Daoy (cell line): ENCODE results near the gene AGTR2. TPM values are rescaled to one million over a fixed set of nuclear protein-coding genes. Genes with fewer than 3 reads are reported as not detected.
"Not testable (repeated sequence)": the region's sequence is repeated elsewhere in the genome, so short reads cannot be mapped to it uniquely, and the experiment has no call there.

Experiments
- DNase-seq: peaks from one replicate; pipeline ENCODE4 v3.0.0-alpha.2; 2015; ENCODE audit warnings: low read depth
- total RNA-seq: library from RNA; depleted of rRNA; stranded (reverse); fragments of >200 nt; shearing (Covaris generic); gene quantifications from 2 replicates; pipeline ENCODE4 v1.2.3, GENCODE V29; 2014; rRNA removed

Gene AGTR2, protein sequence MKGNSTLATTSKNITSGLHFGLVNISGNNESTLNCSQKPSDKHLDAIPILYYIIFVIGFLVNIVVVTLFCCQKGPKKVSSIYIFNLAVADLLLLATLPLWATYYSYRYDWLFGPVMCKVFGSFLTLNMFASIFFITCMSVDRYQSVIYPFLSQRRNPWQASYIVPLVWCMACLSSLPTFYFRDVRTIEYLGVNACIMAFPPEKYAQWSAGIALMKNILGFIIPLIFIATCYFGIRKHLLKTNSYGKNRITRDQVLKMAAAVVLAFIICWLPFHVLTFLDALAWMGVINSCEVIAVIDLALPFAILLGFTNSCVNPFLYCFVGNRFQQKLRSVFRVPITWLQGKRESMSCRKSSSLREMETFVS
- not detected in 2 replicates for total RNA-seq

DNA sequence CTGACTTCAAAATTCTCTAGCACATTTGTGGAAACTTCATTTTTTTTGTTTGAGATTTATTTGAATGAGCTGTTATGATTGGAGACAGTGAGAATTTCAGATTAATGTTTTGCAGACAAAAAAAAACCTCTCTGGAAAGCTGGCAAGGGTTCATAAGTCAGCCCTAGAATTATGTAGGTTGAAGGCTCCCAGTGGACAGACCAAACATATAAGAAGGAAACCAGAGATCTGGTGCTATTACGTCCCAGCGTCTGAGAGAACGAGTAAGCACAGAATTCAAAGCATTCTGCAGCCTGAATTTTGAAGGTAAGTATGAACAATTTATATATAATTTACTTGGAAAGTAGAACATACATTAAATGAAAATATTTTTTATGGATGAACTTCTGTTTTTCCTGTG lies at the start of gene AGTR2:
AGTR2 (plus strand) TSS at position 234 of the 400 bp plus-strand sequence. CDS start 1,537 bp downstream, outside the sequence.
- DNase-seq = no peak

DNA sequence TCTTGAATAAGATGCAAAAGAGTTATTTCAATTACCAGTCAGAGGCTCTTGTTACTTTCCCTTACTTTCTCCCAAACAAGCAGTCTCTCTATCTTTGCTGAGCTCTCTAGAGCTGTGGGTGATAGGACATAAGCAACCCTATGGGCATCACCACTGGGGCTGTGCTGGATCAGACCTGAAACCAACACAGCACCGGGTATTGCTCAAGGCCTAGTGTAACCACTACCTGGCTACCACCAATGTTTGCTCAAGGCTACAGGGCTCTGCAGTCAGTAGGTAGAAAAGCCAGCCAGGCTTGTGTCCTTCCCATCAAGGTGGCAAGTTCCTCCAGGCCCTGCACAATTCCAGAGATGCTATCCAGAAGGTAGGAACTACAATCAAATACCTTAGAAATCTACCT lies 35.3 kb upstream of the AGTR2 start:
- no peak for DNase-seq

GRCh38 chrX:116141270-116141669 lies 29.3 kb upstream of the AGTR2 start:
- not testable (repeated sequence) for DNase-seq

DNA sequence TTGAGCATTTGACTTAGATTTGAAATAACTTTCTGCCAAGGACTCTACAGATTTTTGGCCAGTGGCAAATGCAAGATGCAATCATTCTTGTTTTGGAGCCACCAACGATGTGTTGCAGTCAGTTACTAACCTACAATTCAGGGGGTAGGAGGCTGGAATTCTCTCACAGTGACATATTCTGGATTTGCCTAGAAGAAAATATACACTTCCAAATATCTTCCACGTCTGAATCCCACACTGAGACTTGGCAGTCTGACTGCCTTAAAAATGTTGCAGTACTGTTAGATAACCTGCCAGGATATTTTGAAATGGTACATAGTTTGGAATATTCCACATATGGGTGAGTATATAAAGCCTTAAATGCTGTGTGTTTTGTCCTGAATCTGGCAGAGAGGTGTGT lies 27.6 kb upstream of the AGTR2 start:
- DNase-seq = no peak

GRCh38 chrX:116172976-116173375 lies 2.4 kb downstream of the AGTR2 start:
- no peak for DNase-seq

DNA sequence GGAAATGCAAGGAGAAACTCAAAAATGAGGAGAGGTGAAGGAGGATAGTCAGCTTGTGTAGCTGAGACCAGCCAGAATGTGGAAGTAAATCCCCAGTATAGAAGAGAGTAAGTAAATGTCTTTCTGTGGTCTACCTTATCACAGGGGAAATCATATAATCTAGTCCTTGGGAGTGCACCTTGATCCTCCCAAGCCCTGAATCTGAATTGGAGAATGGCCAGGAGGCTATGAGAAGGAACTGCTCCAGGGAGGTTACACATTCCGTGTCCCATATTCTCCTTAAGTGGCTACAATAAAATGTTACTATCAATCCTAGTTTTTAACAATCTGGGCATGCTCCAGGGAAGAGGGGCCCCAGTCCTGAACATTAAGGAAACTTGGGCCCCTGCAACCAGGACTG lies 10.8 kb downstream of the AGTR2 start:
- DNase-seq = no peak

GRCh38 chrX:116185163-116185562 lies 14.6 kb downstream of the AGTR2 start:
- no peak for DNase-seq

- no peak for DNase-seq
Observed at GRCh38 chrX:116194649-116195048, 24.1 kb downstream of the AGTR2 start.

DNA sequence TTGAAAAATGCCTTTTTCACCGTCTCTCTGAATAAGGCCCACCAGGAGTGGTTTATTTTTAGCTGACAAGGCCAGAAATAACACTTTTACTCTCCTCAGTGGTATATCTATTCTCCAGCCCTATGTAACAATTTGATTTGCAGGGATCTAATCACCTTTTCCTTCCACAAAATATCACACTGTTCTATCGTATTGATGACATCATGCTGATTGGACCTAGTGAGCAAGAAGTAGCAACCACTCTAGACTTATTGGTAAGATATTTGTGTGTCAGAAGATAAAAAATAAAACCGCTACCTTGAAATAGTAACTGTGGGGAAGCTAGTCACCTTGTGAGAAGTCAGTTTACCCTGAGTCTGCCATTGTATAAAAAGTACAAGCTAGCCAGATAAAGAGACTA lies 27.7 kb downstream of the AGTR2 start:
- DNase-seq = no peak

DNA sequence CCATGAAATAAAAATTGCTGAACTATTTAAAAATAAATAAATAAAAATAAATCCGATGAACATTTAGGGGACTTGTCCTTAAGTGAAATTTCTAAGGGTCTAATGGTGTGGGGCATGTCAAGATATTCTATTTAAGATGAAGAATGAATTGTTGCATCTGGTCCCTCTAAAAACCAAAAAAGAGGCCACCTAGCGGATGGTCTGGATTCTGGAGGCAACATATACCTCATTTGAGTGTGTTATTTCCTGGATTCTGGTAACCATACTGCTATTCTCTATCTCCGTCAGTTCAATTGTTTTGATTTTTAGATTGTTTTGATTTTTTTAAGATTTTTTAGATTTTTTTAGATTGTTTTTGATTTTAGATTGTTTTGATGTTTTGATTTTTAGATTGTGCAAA lies 28.3 kb downstream of the AGTR2 start:
- no peak for DNase-seq

- no peak for DNase-seq
Observed at GRCh38 chrX:116204932-116205331, 34.4 kb downstream of the AGTR2 start.

DNA sequence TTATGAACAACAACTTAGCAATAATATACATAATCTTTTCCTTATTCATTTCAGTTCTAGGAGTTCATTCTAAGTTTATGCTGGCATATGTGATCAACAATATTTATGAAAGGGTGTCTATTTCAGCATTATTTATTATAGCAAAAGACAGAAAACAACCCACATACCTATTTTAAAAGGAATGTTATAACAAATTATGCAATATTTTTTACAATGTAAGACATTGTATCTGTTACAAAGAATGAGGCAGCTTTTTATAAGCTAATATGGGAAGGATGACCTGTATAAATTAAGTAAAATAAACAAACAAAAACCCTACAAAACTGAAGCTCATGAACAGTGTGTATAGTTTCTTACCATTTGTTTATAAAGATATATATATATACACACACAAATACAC lies 42.7 kb downstream of the AGTR2 start:
- DNase-seq = no peak

GRCh38 chrX:116217080-116217479 lies 46.5 kb downstream of the AGTR2 start:
- not testable (repeated sequence) for DNase-seq
